ENCODE data around the gene DTHD1.

Gene DTHD1

GRCh38 chr4:36285784-36286480 is 4.5 kb downstream of the DTHD1 start:
- TF ChIP-seq CTCF (IDR thresholded peaks at IDR 0.05; ENCODE audit: low read depth, low read length): no peak
- no peak overlapping the region for H3K4me3 ChIP-seq (ENCODE audit: low read depth, low read length)

- H3K4me3 ChIP-seq (ENCODE audit: low read depth, low read length): no peak overlapping the region
- no peak for TF ChIP-seq CTCF (IDR thresholded peaks at IDR 0.05; ENCODE audit: low read depth, low read length)
Measured at GRCh38 chr4:36286481-36286871, 5.1 kb downstream of the DTHD1 start.

- no peak overlapping the region for H3K4me3 ChIP-seq (ENCODE audit: low read depth, low read length)
- no peak for TF ChIP-seq CTCF (IDR thresholded peaks at IDR 0.05; ENCODE audit: low read depth, low read length)
Measured at GRCh38 chr4:36288731-36289426, 7.5 kb downstream of the DTHD1 start.

GRCh38 chr4:36290641-36291040 is 9.2 kb downstream of the DTHD1 start:
- TF ChIP-seq CTCF (IDR thresholded peaks at IDR 0.05; ENCODE audit: low read depth, low read length): no peak
- H3K4me3 ChIP-seq (ENCODE audit: low read depth, low read length): no peak overlapping the region

- no peak for TF ChIP-seq CTCF (IDR thresholded peaks at IDR 0.05; ENCODE audit: low read depth, low read length)
- no peak overlapping the region for H3K4me3 ChIP-seq (ENCODE audit: low read depth, low read length)
Measured at GRCh38 chr4:36292556-36293188, 11.3 kb downstream of the DTHD1 start.

GRCh38 chr4:36301127-36301526 is 19.7 kb downstream of the DTHD1 start:
- no peak for TF ChIP-seq CTCF (IDR thresholded peaks at IDR 0.05; ENCODE audit: low read depth, low read length)

More at GRCh38 chr4:36301127-36301526, 19.7 kb downstream of the DTHD1 start:
- H3K4me3 ChIP-seq (ENCODE audit: low read depth, low read length): no peak overlapping the region
